Stimulated activated CD4-positive, alpha-beta T cell treated with anti-CD3 and anti-CD28 coated beads, Interleukin-2, amount 100 ng/mL, for 48 hours (primary cell): ENCODE data around the gene SPO11.

Experiments
- DNase-seq, 2 donors: peaks; one replicate each; pipeline ENCODE4 v3.0.0-alpha.2; 2020

SPO11 gene

DNA sequence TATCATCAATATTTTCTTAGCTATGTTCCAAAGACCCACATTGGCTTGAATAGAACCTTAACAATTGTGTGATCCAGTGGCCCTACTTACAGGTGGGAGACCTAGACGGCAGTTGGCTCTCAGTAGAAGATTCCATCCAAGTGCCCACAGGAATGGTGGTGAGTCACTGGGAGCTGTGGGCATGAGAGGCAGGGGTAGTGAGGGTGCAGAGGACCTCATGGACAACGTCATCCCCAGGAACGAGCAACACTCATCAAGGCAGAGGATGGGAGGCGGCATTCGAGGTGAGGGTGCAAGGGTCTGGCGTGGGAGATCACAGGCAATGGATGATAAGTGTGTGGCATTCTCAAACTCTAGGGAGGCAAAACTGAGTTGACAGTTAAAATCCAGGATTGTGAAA lies 17.5 kb upstream of the SPO11 start:
- DNase-seq: no peak

DNA sequence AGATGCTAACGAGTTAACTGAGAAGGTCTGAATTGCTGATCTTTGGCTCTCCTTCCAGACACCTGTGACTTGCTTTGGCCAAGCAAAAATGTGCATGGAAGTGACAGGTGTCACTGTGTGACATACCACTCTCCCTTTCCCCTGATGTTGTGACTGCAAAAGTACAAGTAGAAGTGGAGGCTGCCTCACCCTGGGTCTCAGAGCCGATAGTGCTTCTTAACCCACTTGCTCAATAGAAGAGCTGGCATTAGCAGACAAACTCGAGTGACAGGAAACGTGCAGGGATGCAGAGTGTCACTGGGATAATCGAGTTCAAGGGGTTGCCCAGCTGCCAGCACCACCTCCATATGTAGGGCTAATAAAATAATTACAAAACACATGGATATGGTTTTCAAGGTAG lies 16.4 kb upstream of the SPO11 start:
- no peak for DNase-seq

DNA sequence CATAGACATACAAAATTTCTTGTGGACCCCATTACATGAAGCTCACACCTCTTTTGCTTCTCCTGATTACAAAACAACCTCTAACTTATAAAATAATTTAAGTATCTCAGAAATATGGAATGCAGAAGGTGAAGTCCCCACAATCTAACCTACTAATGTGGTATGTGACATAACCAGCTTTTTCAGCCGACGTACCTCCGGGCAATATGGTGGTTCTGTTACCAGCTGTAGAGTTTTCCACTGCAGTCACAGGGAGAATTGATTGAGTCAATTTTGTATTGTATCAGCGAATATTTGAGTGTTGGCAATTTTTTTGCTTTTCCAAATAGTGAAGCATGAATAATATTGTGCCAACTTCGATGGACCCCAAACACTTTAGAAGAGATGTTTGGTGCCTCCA lies 15.7 kb upstream of the SPO11 start:
- DNase-seq: no peak

DNA sequence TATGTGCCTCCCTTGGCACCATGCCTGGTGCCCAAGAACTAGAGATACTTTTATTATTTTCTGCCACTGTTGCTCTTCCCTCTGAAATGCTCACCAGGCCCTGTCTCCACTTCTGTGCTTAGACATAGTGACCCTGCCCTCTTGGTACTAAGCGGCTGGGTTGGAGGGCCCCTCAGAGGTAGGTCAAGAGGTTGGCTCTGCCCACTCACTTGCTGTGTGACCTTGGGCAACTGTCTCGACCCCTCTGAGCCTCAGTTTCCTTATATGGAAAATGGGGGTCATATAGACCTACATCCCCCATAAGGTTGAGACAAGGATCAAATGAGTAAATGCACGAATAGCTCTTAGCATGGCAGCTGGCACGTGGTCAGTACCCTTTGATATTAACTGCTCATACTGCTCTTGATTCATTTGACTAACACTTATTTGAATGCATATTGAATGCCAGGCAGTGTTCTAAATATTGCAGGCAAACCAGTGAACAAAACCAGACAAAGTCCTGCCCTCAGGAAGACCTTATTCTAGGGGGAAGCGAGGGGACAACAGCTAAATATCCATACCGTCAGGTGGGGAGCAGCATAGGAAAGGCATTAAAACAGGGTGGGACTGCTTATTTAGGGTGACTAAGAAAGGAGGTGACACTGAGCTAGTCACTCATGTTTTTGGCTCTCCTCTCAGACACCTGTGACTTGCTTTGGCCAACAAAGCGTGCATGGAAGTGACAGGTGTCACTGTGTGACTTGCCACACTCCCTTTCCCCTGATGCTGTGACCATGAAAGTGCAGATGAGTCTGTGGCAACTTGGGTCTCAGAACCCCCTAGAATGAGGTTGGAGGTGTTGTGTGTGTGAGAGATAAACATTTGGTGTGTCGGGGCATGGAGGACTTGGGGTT lies 14.3 kb upstream of the SPO11 start:
- no peak for DNase-seq

DNA sequence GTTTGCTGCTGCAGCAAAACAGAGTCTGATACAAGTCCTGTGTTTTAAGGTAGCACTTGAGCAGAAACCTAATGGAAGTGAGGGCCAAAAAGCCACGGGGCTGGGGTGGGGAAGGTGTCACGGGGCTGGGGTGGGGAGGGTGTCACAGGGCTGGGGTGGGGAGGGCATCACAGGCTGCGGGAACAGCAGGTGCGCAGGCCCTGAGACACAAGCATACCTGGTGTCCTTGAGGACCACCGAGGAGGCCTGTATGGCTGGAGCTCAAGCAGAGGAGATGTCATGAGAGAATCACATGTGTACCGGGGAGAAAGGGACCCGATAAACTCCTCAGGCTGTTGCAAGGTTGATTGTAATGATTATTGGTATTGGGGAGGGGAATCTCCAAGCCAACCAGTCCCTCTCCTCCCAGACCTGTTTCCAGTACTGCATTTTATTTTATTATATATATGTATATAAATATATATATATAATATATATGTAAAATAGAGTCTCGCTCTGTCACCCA lies 13.6 kb upstream of the SPO11 start:
- DNase-seq: no peak

DNA sequence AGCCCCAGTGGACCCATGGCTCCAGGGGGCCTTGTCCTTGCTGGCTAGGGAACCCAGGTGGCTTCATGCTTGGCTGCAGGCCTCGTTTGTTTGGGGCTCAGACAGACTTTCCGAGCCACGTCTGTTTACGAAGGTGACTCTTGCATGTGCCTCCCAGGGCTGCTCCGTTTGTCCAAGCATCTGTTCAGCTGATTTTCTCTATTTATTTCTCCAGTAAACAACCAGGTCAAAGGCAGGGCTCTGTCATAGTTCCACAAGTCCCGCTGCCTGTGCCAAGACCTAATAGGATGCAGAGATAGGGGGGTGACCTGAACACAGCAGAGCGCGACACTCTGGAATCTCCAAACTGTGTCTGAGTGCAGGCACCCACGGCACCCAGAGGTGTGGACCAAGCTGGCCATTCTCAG lies 12.8 kb upstream of the SPO11 start:
- no peak for DNase-seq

DNA sequence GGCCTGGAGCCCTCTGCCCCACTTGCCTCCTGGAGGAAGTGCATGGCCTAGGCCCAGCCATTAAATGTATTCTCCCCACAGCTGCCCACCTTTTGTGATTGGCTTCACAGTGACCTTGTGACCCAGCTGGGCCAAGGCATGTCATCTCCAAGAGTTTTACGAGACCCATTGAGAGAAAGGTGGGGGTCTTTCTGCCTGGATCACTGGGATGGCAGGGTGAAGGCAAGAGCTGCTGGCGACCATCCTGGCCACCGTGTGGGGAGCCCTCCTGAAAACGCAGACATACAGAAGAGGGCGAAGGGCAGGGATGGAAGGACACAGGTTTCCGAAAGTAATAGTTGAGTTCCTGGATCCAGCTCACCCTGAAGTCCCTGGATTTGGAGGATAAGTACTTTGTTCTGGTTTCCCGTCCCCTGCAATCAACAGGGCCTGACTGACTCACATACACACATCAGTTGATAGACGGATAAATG lies 12.3 kb upstream of the SPO11 start:
- no peak for DNase-seq

DNA sequence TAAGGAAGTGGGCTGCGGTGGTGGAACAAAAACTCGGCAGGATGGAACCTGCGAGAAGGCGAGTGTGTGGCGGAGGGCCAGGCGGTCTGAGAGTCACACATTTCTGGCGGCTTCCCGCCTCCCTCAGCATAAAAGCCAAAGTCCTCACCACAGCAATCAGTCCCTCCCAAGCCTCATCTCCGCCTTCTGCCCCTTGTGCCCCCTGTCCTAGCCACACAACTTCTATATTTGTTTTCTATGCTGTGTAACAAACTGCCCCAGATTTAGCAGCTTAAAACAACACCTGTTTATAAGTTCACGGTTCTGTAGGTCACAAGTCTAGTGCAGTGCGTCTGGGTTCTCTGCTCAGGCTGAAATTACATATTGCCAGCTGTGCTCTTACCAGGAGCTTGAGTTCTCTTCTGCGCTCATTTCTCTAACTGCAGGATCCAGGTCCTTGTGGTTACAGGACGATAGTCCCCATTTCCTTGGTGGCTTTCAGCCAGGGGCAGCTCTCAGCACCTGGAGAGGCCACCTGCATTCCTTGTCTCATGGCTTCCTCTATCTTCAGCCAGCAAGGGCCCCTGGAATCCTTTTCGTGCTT lies 11.7 kb upstream of the SPO11 start:
- DNase-seq: no peak

DNA sequence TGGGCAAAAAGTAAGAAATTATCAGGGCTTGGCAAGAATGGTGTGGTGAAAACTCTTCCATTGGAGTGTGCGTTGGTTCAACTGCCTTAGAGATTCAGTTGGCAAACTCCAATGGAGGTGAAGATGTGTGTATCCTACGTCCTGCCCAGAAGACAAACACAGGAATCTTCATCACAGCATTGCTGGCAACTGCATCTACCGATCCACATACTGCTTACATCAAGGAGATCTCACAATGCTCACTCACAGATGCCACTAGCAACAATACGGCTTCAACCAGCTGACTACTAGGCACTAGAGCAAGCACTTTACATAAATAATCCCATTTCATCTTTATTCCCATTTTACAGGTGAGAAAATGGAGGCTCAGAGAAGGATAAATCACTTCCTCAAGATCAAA lies 10.0 kb upstream of the SPO11 start:
- no peak for DNase-seq

DNA sequence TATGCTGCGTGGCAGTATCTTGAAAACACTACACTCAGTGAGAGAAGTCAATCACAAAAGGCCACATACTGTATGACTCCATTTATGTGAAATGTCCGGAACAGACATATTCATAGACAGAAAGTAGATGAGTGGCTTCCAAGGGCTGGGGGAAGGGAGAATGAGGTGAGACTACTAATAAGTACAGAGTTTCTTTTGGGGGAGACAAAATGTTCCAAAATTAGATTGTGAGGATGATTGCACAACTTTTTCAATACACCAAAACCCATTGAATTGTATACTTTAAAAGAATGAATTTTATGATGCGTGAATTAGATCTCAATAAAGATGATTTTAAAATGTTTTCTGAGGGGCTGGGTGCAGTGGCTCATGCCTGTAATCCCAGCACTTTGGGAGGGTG lies 9.2 kb upstream of the SPO11 start:
- no peak for DNase-seq

DNA sequence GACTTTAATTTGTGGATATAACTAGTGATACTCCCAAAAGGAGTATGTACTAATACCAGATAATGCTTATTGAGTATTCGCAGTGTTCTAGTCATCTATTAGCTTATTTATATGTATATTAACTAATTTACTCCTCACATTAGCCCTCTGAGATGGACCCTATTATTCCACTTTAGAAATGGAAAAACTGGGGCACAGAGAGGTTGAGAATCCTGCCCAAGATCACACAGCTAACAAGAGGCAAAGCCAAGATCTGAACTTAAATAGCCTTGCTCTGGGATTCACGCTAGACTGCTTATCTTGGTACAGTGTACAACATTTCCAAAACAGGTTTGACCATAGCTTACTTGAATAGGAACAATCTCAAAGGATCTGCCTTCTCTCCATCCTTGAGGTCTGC lies 8.5 kb upstream of the SPO11 start:
- DNase-seq: no peak

DNA sequence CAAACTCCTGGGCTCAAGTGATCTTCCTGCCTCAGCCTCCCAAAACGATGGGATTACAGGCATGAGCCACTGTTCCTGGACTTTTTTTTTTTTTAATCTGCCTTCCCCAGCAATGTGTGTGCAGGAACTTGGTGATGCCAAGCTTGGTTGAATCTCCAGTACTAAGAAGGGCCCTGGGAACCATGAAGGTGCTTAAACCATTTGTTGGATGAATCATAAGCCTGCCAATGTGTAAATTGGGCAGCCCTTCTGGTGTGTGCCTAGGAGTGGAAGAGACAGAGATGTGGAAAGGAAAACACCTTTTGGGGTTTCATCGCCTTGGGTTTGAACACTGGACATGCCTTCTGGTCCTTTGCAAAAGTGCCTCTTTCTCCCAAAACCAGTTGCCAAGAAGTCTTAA lies 7.1 kb upstream of the SPO11 start:
- no peak for DNase-seq

DNA sequence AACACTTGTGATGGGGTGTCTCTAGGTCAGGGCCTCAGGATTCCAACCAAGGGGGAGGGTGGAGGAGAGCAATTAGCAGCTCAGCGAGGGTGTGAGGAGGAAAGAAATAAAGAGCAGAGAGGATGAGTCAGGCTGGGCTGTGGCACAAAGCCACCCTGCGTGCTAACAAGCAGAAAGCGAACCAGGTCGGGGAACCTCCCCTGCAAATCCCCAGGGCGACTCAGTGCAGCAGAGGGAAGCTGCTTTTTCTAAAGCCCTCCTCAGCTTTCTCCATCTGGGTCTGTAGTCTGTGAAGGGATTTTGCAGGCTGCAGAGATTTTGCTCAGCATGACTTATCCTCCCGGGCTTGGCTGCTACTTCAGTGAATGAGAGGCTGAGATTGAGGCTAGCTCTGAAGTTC lies 6.6 kb upstream of the SPO11 start:
- DNase-seq: no peak

DNA sequence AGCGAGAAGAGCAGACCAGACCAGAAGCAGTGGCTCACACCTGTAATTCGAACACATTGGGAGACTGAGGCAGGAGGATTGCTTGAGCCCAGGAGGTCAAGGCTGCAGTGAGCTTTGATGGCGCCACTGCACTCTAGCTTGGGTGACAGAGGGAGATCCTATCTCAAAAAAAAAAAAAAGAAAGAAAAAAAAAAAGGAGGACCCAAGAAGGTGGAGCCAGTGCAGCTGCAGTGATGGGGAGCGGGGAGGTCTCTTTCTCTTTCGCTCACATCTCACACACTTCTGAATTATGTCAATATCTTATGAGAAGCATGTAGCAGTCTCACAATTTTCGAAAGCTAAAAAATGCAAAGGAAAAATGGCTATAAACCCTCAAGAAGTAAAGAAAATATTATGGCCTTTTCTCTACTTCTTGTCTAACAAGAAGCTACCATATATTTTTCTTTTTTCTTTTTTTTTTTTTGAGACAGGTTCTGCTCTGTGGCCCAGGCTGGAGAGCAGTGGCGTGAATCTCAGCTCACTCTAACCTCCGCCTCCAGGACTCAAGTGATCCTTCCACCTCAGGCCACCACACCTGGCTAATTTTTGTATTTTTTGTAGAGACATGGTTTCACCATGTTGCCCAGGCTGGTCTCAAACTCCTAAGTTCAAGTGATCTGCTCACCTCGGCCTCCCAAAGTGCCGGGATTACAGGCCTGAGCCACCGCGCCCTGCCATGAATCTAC lies 3.8 kb upstream of the SPO11 start:
- no peak for DNase-seq

DNA sequence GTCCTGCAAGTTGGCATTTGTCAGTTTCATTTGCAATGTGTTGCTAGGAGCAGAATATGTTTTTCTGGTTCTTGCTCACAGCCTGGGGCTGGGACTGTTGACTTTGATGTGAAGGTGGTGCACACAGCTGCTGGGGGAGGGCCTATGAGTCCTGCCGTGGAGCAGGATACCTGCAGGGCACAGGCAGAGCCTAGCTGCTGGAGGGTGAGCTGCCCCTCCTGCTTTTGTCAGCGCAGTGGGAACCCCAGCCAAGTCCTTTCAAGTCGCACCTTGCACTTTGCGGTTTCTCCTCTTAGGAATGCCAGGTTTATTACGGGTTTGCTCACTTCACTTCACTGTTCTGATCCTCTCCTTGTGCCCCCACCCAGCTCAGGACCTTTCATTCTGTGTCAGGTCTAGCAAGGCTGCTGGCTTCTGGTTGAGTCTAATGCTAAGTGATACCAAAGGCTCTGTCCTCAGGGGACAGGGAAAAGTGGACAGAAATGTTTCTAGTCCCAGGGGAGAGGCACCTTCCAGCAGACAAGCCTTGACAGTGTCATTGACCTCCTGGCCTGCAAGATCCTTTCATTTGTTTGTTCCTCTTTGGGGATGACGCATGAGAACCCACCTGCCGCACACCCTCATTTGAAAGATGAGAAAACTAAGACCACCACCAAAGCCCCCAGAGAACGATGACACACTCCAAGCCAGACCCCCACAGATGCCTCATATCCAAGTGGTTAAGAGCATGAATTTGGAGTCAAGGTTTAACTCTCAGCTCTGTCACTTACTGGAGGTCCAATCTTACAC lies 2.7 kb upstream of the SPO11 start:
- no peak for DNase-seq

DNA sequence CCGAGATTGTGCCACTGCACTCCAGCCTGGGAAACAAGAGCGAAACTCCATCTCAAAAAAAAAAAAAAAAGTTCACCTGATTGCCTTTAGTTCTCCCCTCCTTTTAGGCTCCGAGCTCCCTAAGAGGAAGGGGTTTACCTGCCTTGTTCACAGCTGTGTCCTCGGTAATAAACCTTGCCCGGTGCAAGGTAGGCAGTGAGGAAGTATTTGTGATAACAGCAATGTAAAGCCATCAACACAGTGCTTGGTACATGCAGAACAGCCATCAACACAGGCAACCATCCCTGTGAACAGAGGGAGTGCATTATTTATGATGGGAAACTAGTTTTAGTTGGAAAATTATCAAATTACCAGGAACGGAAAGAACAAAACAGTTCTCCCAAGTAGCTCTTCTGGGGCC lies 1.8 kb upstream of the SPO11 start:
- no peak for DNase-seq

DNA sequence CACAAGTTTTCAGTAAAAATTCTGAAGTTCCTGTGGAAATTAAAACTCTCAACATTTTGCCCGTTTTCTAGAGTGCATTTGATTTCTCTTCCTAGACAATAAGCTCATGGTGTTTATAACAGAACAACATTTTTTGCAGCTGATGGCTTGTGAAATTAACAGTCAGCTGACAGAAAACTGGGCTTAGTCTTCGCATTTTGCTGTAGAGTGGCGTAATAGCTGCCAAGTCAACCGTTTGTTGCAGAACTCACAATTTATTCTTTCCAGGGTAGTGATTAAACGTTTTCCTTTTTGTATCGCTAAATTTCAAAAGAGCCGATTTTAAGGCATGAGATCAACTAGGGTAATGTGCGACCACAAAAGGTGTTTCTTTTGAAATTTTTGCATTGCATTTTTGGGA lies 1.4 kb downstream of the SPO11 start:
- DNase-seq: no peak

DNA sequence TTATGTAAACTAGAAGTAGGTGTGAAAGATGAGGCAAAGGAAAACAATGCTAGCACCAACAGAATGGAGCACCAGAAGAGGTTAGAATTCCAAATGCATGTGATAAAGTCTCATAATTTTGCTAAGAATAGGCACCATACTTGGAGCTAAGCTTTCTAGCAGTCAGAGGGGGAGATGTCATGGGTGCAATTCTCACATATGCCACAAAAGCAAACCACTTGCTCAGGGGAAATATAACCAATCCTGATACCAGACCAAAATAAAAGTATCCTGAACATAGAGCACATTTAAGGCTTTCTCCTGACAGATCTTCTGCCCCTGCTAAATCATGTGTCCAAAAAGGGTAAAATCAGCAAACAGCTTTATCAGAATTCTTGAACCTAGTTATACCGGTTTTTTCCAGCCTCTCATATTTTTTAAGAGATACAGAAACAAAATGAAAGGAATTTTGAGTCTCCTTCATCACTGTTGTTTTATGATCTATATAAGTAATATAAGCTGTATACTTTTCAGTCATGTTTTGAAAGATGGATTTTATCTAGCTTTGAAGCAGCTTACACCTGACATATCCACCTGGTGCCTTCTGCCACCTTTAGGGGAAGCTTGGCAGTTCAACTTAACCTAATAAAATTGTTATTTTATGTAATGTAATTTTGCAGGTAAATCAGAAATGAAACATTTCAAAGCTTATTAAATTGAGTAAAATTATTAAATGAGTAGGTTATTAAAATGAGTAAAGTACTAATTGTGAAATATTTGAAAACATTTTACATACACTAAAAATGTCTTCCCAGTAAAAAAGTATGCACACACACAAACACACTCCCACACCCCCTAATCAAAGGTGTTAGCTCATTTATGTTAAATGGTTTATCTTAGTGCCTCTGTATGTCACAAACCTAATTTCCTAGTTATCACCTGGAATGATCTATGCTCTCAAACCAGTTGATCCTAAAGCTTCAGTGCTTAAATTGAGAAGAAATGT lies 2.8 kb downstream of the SPO11 start:
- DNase-seq: no peak

DNA sequence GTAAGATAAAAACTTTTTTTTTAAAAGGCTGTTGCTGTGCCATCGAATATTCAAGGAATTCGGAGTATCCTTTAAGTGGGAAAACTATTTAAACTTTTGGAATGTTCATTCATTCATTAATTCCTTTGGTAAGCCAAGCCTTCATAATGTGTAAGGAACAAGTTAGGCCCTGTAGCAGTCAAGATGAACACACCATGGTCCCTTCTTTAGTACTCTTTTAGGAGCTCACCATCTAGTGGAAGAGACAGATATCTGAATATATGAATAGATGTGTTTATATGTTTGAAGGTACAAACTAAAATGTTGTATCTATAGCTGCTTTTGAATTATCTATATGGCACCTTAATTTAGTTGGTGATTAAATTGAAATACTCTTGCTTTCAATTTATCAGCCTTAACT lies 5.8 kb downstream of the SPO11 start:
- no peak for DNase-seq

DNA sequence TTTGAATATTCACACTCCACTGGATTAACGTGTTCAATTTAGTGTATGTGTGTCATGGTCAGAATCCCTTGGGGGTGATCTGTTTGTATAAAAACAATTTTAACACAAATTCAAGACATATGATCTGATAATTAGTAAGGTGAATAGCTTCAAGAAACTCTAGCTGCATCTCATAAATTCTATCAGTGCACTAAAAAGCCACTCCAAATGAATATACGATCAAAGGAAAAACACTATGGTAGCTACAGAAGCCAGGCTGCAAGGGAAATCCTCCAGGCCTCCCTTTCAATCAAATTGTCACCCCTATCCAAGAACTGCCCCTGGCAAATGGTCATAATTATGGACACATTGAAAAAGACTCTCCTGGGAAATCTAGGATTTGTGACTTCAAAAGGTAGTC lies 12.1 kb downstream of the SPO11 start:
- no peak for DNase-seq

DNA sequence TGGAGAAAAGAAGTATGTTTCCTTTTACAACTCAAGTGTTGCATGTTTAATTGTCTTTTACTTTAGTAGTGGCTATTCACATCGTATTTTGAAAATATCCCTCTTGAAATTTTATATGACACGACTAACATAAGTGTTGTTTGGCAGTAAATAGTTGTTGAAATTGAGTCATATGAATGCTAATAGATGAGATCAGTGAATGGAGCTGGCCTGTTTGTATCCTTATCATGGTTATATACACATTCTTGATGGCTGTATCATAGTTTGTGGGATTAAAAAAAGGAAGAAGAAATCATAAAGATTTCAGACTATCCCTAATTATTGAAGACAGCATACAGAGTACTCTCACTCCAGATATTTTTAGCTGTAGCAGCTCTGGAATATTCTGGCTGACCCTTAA lies 13.2 kb downstream of the SPO11 start:
- no peak for DNase-seq

DNA sequence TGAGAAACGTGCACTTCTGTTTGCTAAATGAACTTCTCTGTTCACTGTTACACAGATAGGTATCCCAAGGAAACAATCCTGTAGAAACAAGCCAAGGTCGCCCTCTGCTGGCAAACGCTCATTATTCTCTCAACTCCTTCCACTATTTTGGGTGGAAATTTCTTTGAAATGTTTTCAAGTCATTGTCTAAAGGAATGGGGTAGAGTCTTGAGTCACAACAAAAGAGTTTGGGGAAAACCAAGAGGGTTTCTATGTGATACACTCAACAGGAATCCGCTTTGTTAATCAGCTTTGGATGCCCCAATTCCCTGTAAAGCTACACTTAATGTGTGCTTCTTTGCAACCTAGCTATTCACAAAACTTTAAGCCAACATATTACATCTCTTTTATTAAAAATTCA lies 16.9 kb downstream of the SPO11 start:
- peak; percentile 68 to 69 for DNase-seq
